Measurements from ENCODE around the gene TMEM154. TPM values are rescaled to one million over a fixed set of nuclear protein-coding genes. Genes with fewer than 3 reads are reported as not detected.

Gene TMEM154
- total and polyA plus RNA-seq, 3 experiments from 2014 or later = 11.5 to 35.1 (median 12.5) TPM

DNA sequence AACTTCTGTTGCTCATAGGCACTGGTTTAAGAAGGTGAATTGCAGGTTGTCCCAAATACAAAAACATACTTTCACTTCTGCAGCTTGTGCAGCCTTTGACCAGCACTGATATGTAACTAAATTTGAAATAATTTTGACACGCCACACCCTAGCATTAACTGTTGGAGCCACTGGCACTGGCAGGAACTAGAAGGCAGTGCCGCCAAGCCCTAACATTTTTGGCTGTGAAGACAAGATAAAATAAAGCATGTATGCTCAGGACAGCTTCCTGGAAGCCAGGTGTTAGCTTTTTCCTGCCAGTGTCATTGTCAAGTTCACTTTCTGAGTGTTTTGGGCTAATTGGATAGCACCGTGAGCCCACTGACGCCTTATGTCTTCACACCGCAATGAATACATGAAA is 78.6 kb downstream of the TMEM154 start:
- peaks cover 0 to 1% (median 0%) of the 10 kb centered on the region in 3 donors for H3K36me3 Mint-ChIP-seq
- H3K9me3 Mint-ChIP-seq = no peaks in the 10 kb centered on the region
- H3K27me3 Mint-ChIP-seq = no peaks in the 10 kb centered on the region
- H3K4me1 ChIP-seq (ENCODE audit: insufficient read depth, low read length) = no peaks in the 10 kb centered on the region
- DNase-seq = no peak
- H3K27me3 ChIP-seq (ENCODE audit: insufficient read depth, low read length, poor library complexity, severe bottlenecking) = no peaks in the 10 kb centered on the region
- H3K27ac ChIP-seq (ENCODE audit: low read depth, low read length) = no peak overlapping the region
- no peaks in the 10 kb centered on the region for H3K4me1 Mint-ChIP-seq
- ChIA-PET POLR2A (no interaction called here), CTCF (no interaction called here)
- no peak overlapping the region for H3K4me3 ChIP-seq (ENCODE audit: low read length)
- no peaks in the 10 kb centered on the region for H3K36me3 ChIP-seq (ENCODE audit: insufficient read depth, low read length)
- no peaks in the 10 kb centered on the region for H3K9me3 ChIP-seq (ENCODE audit: low read length)
- H3K4me3 Mint-ChIP-seq = no peak overlapping the region
- peak overlapping the region in 1 of 8 donors; percentile 45 for H3K27ac Mint-ChIP-seq

GRCh38 chr4:152599636-152600035 is 80.2 kb downstream of the TMEM154 start:
- H3K4me1 ChIP-seq (ENCODE audit: insufficient read depth, low read length) = no peaks in the 10 kb centered on the region
- no peaks in the 10 kb centered on the region for H3K27me3 ChIP-seq (ENCODE audit: insufficient read depth, low read length, poor library complexity, severe bottlenecking)
- Mint-ChIP-seq H3K4me1 (no peaks in the 10 kb centered on the region), H3K9me3 (no peaks in the 10 kb centered on the region), H3K27me3 (peaks cover 0 to under 1% of the 10 kb centered on the region in 2 donors), H3K27ac (peak overlapping the region in 1 of 8 donors; percentile 74), H3K4me3 (no peak overlapping the region), H3K36me3 (peaks cover 0 to 1% (median 0%) of the 10 kb centered on the region in 3 donors)
- no peaks in the 10 kb centered on the region for H3K9me3 ChIP-seq (ENCODE audit: low read length)
- no peak overlapping the region for H3K27ac ChIP-seq (ENCODE audit: low read depth, low read length)
- no peak overlapping the region for H3K4me3 ChIP-seq (ENCODE audit: low read length)
- ChIA-PET POLR2A (no interaction called here), CTCF (no interaction called here)
- no peaks in the 10 kb centered on the region for H3K36me3 ChIP-seq (ENCODE audit: insufficient read depth, low read length)
- no peak for DNase-seq

- peaks cover 0 to 1% (median 0%) of the 10 kb centered on the region in 3 donors for H3K36me3 Mint-ChIP-seq
- POLR2A ChIA-PET = no interaction called here
- Histone ChIP-seq H3K4me3 (ENCODE audit: low read length) (no peak overlapping the region), H3K4me1 (ENCODE audit: insufficient read depth, low read length) (no peaks in the 10 kb centered on the region), H3K36me3 (ENCODE audit: insufficient read depth, low read length) (no peaks in the 10 kb centered on the region), H3K9me3 (ENCODE audit: low read length) (no peaks in the 10 kb centered on the region), H3K27ac (ENCODE audit: low read depth, low read length) (no peak overlapping the region), H3K27me3 (ENCODE audit: insufficient read depth, low read length, poor library complexity, severe bottlenecking) (no peaks in the 10 kb centered on the region)
- H3K4me1 Mint-ChIP-seq = no peaks in the 10 kb centered on the region
- CTCF ChIA-PET = interaction anchor here (1.0 kb wide), 1 partner anchor 14 kb away, joined by 3 read pairs; no protein-coding TSS in a partner anchor
- no peak for DNase-seq
- peaks cover 0 to 2% of the 10 kb centered on the region in 2 donors for H3K27me3 Mint-ChIP-seq
- no peak overlapping the region for H3K4me3 Mint-ChIP-seq
- H3K27ac Mint-ChIP-seq = no peak overlapping the region
- no peaks in the 10 kb centered on the region for H3K9me3 Mint-ChIP-seq
Observed at GRCh38 chr4:152599095-152599494, 80.7 kb downstream of the TMEM154 start.

- peaks cover 0 to 2% of the 10 kb centered on the region in 2 donors for H3K27me3 Mint-ChIP-seq
- ChIA-PET POLR2A (no interaction called here), CTCF (interaction anchor here (1.0 kb wide), 1 partner anchor 13 kb away, joined by 3 read pairs; no protein-coding TSS in a partner anchor)
- no peak overlapping the region for H3K27ac Mint-ChIP-seq
- no peaks in the 10 kb centered on the region for H3K4me1 ChIP-seq (ENCODE audit: insufficient read depth, low read length)
- no peak overlapping the region for H3K4me3 Mint-ChIP-seq
- H3K4me3 ChIP-seq (ENCODE audit: low read length) = no peak overlapping the region
- DNase-seq = no peak
- no peaks in the 10 kb centered on the region for H3K27me3 ChIP-seq (ENCODE audit: insufficient read depth, low read length, poor library complexity, severe bottlenecking)
- H3K27ac ChIP-seq (ENCODE audit: low read depth, low read length) = no peak overlapping the region
- H3K4me1 Mint-ChIP-seq = no peaks in the 10 kb centered on the region
- H3K36me3 ChIP-seq (ENCODE audit: insufficient read depth, low read length) = no peaks in the 10 kb centered on the region
- no peaks in the 10 kb centered on the region for H3K9me3 Mint-ChIP-seq
- peaks cover 0 to 1% (median 0%) of the 10 kb centered on the region in 3 donors for H3K36me3 Mint-ChIP-seq
- no peaks in the 10 kb centered on the region for H3K9me3 ChIP-seq (ENCODE audit: low read length)
Observed at GRCh38 chr4:152598454-152598853, 81.3 kb downstream of the TMEM154 start.

GRCh38 chr4:152594978-152595925 is 84.5 kb downstream of the TMEM154 start:
- Histone ChIP-seq H3K27ac (ENCODE audit: low read depth, low read length) (no peak overlapping the region), H3K36me3 (ENCODE audit: insufficient read depth, low read length) (no peaks in the 10 kb centered on the region), H3K4me3 (ENCODE audit: low read length) (no peak overlapping the region), H3K4me1 (ENCODE audit: insufficient read depth, low read length) (no peaks in the 10 kb centered on the region), H3K9me3 (ENCODE audit: low read length) (no peaks in the 10 kb centered on the region), H3K27me3 (ENCODE audit: insufficient read depth, low read length, poor library complexity, severe bottlenecking) (no peaks in the 10 kb centered on the region)
- Mint-ChIP-seq H3K36me3 (peaks cover 0 to 1% (median 0%) of the 10 kb centered on the region in 3 donors), H3K27me3 (peaks cover 9 to 10% of the 10 kb centered on the region in 2 donors), H3K4me1 (peaks cover 0 to 11% (median 2%) of the 10 kb centered on the region in 3 donors), H3K27ac (no peak overlapping the region), H3K4me3 (no peak overlapping the region), H3K9me3 (no peaks in the 10 kb centered on the region)
- ChIA-PET POLR2A (no interaction called here), CTCF (no interaction called here)
- DNase-seq = no peak

DNA sequence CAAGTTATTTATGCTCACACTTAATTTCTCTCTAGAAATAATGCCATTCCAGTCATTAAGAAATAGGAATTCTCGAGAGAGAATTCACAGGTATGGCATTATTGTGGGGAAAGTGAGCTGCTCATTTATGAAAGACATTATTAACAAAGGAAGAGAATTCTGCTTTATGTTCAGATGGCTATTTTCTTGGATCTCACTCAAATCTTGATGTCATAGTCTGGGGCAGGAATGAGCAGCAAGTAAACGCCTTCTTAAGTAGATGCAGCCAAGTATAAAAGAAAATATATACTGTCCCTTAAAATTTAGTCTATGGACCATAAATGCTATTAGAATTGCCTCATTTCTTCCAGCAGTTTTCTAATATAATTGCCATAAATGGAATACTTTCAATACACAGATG is 85.7 kb downstream of the TMEM154 start:
- no peaks in the 10 kb centered on the region for H3K9me3 Mint-ChIP-seq
- no peak overlapping the region for H3K27ac Mint-ChIP-seq
- Histone ChIP-seq H3K36me3 (ENCODE audit: insufficient read depth, low read length) (no peaks in the 10 kb centered on the region), H3K27ac (ENCODE audit: low read depth, low read length) (no peak overlapping the region), H3K4me1 (ENCODE audit: insufficient read depth, low read length) (no peaks in the 10 kb centered on the region), H3K27me3 (ENCODE audit: insufficient read depth, low read length, poor library complexity, severe bottlenecking) (no peaks in the 10 kb centered on the region), H3K4me3 (ENCODE audit: low read length) (no peak overlapping the region), H3K9me3 (ENCODE audit: low read length) (no peaks in the 10 kb centered on the region)
- DNase-seq = no peak
- POLR2A ChIA-PET = no interaction called here
- peaks cover 0 to 1% (median 0%) of the 10 kb centered on the region in 3 donors for H3K36me3 Mint-ChIP-seq
- H3K4me1 Mint-ChIP-seq = peaks cover 0 to 11% (median 2%) of the 10 kb centered on the region in 3 donors
- no peak overlapping the region for H3K4me3 Mint-ChIP-seq
- CTCF ChIA-PET = no interaction called here
- H3K27me3 Mint-ChIP-seq = peaks cover 10 to 14% of the 10 kb centered on the region in 2 donors

GRCh38 chr4:152591876-152592275 is 87.9 kb downstream of the TMEM154 start:
- Histone ChIP-seq H3K9me3 (ENCODE audit: low read length) (no peaks in the 10 kb centered on the region), H3K27me3 (ENCODE audit: insufficient read depth, low read length, poor library complexity, severe bottlenecking) (no peaks in the 10 kb centered on the region), H3K4me3 (ENCODE audit: low read length) (no peak overlapping the region), H3K36me3 (ENCODE audit: insufficient read depth, low read length) (no peaks in the 10 kb centered on the region), H3K27ac (ENCODE audit: low read depth, low read length) (no peak overlapping the region), H3K4me1 (ENCODE audit: insufficient read depth, low read length) (no peaks in the 10 kb centered on the region)
- DNase-seq = no peak
- Mint-ChIP-seq H3K27me3 (peaks cover 13 to 19% of the 10 kb centered on the region in 2 donors), H3K27ac (no peak overlapping the region), H3K9me3 (peaks cover 0 to 3% (median 1%) of the 10 kb centered on the region in 5 donors), H3K4me1 (peaks cover 0 to 11% (median 2%) of the 10 kb centered on the region in 3 donors), H3K36me3 (peaks cover 0 to 5% (median 0%) of the 10 kb centered on the region in 3 donors), H3K4me3 (peak overlapping the region in 3 of 7 donors; percentile 3 to 60 (median 26))
- POLR2A ChIA-PET = no interaction called here
- CTCF ChIA-PET = interaction anchor here (1.3 kb wide), 1 partner anchor 14 kb away, joined by 4 read pairs; no protein-coding TSS in a partner anchor

DNA sequence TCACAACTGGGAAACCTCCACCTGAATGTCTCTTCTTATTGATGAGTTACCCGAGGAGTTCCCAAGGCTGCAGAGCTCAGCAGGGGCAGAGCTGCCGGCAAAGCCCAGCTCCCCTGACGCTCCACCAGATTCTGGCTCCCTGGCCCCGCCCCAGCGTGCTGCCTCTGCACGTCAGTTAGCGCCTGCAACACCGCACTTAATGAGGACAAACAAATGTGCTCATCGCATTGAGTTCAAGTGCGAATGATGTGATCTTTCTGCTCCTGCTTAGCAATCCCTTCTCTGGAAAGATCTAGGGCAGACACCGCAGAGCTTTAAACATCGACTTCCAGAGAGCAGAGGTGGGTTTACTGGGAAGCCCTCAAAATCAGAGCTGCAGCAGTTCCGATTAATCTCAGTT is 88.4 kb downstream of the TMEM154 start:
- no peaks in the 10 kb centered on the region for H3K36me3 ChIP-seq (ENCODE audit: insufficient read depth, low read length)
- peaks cover 14 to 19% of the 10 kb centered on the region in 2 donors for H3K27me3 Mint-ChIP-seq
- peak overlapping the region in 5 of 7 donors; percentile 3 to 60 (median 50) for H3K4me3 Mint-ChIP-seq
- H3K27ac Mint-ChIP-seq = peak overlapping the region in 1 of 8 donors; percentile 26
- no peaks in the 10 kb centered on the region for H3K27me3 ChIP-seq (ENCODE audit: insufficient read depth, low read length, poor library complexity, severe bottlenecking)
- H3K4me1 Mint-ChIP-seq = peaks cover 2 to 15% (median 4%) of the 10 kb centered on the region in 3 donors
- CTCF ChIA-PET = interaction anchor here (1.3 kb wide), 1 partner anchor 13 kb away, joined by 4 read pairs; no protein-coding TSS in a partner anchor
- H3K4me3 ChIP-seq (ENCODE audit: low read length) = no peak overlapping the region
- peaks cover 0 to 7% (median 6%) of the 10 kb centered on the region in 5 donors for H3K9me3 Mint-ChIP-seq
- POLR2A ChIA-PET = no interaction called here
- H3K4me1 ChIP-seq (ENCODE audit: insufficient read depth, low read length) = no peaks in the 10 kb centered on the region
- no peak overlapping the region for H3K27ac ChIP-seq (ENCODE audit: low read depth, low read length)
- H3K36me3 Mint-ChIP-seq = peaks cover 0 to 10% (median 3%) of the 10 kb centered on the region in 3 donors
- DNase-seq = peak in 1 of 5 donors; percentile 16
- no peaks in the 10 kb centered on the region for H3K9me3 ChIP-seq (ENCODE audit: low read length)
